ENCODE results near the gene MYO15B.

MYO15B gene

GRCh38 chr17:75662511-75662910, 74.9 kb downstream of the MYO15B start:
- Histone ChIP-seq H3K36me3 (ENCODE audit: control insufficient read depth, insufficient read depth, low read length) (peaks cover 12% of the 10 kb centered on the region), H3K4me3 (ENCODE audit: low read length) (no peak overlapping the region), H3K27me3 (ENCODE audit: control insufficient read depth, insufficient read depth, low read length) (no peaks in the 10 kb centered on the region), H3K9me3 (ENCODE audit: control insufficient read depth, insufficient read depth, low read length) (no peaks in the 10 kb centered on the region), H3K4me1 (ENCODE audit: control insufficient read depth, insufficient read depth, low read length) (no peaks in the 10 kb centered on the region), H3K27ac (ENCODE audit: low read length) (no peak overlapping the region)
- no peak for DNase-seq (ENCODE audit: low read depth, low spot score)
- no CpG with 5 or more reads among the region's 9 CpGs for WGBS (ENCODE audit: insufficient coverage, insufficient read length)

GRCh38 chr17:75664099-75664549, 76.5 kb downstream of the MYO15B start:
- Histone ChIP-seq H3K27me3 (ENCODE audit: control insufficient read depth, insufficient read depth, low read length) (no peaks in the 10 kb centered on the region), H3K27ac (ENCODE audit: low read length) (no peak overlapping the region), H3K4me1 (ENCODE audit: control insufficient read depth, insufficient read depth, low read length) (no peaks in the 10 kb centered on the region), H3K9me3 (ENCODE audit: control insufficient read depth, insufficient read depth, low read length) (no peaks in the 10 kb centered on the region), H3K4me3 (ENCODE audit: low read length) (no peak overlapping the region), H3K36me3 (ENCODE audit: control insufficient read depth, insufficient read depth, low read length) (peaks cover 9% of the 10 kb centered on the region)
- no peak for DNase-seq (ENCODE audit: low read depth, low spot score)
- WGBS (ENCODE audit: insufficient coverage, insufficient read length): no CpG with 5 or more reads among the region's 3 CpGs

DNA sequence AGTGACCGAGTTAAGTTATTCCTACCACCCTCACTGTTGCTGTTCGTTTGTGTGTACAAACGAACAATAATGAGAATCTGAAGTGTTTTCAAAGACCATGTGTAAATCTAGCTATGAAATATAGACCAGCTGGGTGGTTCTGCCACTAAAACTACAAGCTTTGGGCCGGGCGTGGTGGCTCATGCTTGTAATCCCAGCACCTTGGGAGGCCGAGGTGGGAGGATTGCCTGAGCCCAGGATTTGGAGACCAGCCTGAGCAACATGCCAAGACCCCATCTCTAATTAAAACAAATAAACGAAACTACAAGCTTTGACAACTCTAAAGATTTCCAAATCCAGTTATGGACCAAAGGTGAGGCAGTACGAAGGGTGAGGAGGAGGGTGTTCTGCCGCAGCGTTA, 78.4 kb downstream of the MYO15B start:
- H3K9me3 ChIP-seq (ENCODE audit: control insufficient read depth, insufficient read depth, low read length): no peaks in the 10 kb centered on the region
- H3K27me3 ChIP-seq (ENCODE audit: control insufficient read depth, insufficient read depth, low read length): no peaks in the 10 kb centered on the region
- H3K36me3 ChIP-seq (ENCODE audit: control insufficient read depth, insufficient read depth, low read length): peaks cover 7% of the 10 kb centered on the region
- DNase-seq (ENCODE audit: low read depth, low spot score): no peak
- no peak overlapping the region for H3K4me3 ChIP-seq (ENCODE audit: low read length)
- H3K4me1 ChIP-seq (ENCODE audit: control insufficient read depth, insufficient read depth, low read length): no peaks in the 10 kb centered on the region
- WGBS (ENCODE audit: insufficient coverage, insufficient read length): no CpG with 5 or more reads among the region's 10 CpGs
- no peak overlapping the region for H3K27ac ChIP-seq (ENCODE audit: low read length)

DNA sequence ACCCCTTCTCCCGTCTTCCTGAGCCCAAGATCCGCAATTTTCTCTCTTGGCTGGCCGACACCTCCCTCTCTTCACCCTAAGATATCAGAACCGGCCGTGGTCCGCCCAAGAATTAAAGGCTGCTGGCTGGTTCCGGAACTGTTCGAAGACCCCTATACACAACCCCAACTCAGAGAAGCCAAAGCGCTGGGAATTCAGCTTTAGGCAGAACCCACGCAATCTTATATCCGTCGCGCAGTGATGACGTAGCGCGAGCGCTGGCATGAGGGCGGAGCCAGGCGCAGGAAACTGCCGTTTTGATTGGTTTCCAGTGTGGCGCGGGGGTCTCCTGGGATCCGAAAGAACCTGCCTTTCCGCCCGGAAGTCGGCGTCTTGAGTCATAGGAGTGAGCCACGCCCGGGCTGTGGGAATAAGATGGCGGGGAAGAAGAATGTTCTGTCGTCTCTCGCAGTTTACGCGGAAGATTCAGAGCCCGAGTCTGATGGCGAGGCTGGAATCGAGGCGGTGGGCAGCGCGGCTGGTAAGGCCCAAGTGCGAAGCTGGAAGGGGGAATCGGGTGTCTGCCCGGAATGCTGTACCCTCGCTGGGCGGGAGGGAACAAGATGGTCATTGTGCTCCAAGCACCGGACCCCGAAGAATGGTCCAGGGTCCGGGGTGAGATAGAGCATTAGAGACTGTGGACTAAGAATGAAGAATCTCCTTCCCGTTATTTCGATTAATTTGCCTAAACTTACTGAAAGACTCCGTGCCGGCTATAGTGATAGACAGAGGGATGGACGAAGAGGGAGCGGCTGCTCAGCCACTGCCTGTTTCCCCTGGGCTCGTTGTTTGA, 79.6 kb downstream of the MYO15B start, which contains the start of the genes RECQL5 and SAP30BP:
TSS of gene RECQL5 (minus strand) at position 196 of the 832 bp plus-strand sequence. CDS start 597 bp downstream, outside the sequence.
TSS of gene SAP30BP (plus strand) at position 380 of the 832 bp plus-strand sequence. CDS start at position 415, 35 bp downstream.
- peak; percentile 93 for DNase-seq (ENCODE audit: low read depth, low spot score)
- Histone ChIP-seq H3K4me3 (ENCODE audit: low read length) (peak within 1 kb of the TSS; percentile 100), H3K4me1 (ENCODE audit: control insufficient read depth, insufficient read depth, low read length) (no peaks in the 10 kb centered on the region), H3K36me3 (ENCODE audit: control insufficient read depth, insufficient read depth, low read length) (peaks cover 15% of the 10 kb centered on the region), H3K27ac (ENCODE audit: low read length) (no peak within 1 kb of the TSS), H3K27me3 (ENCODE audit: control insufficient read depth, insufficient read depth, low read length) (no peaks in the 10 kb centered on the region), H3K9me3 (ENCODE audit: control insufficient read depth, insufficient read depth, low read length) (no peaks in the 10 kb centered on the region)
- no CpG with 5 or more reads among the region's 55 CpGs for WGBS (ENCODE audit: insufficient coverage, insufficient read length)

- no peak for DNase-seq (ENCODE audit: low read depth, low spot score)
- peaks cover 11% of the 10 kb centered on the region for H3K36me3 ChIP-seq (ENCODE audit: control insufficient read depth, insufficient read depth, low read length)
- no peaks in the 10 kb centered on the region for H3K4me1 ChIP-seq (ENCODE audit: control insufficient read depth, insufficient read depth, low read length)
- no peaks in the 10 kb centered on the region for H3K9me3 ChIP-seq (ENCODE audit: control insufficient read depth, insufficient read depth, low read length)
- no peak overlapping the region for H3K27ac ChIP-seq (ENCODE audit: low read length)
- peak overlapping the region; percentile 100 for H3K4me3 ChIP-seq (ENCODE audit: low read length)
- no CpG with 5 or more reads among the region's 4 CpGs for WGBS (ENCODE audit: insufficient coverage, insufficient read length)
- H3K27me3 ChIP-seq (ENCODE audit: control insufficient read depth, insufficient read depth, low read length): no peaks in the 10 kb centered on the region
Measured at GRCh38 chr17:75667825-75668224, 80.2 kb downstream of the MYO15B start.

- H3K4me3 ChIP-seq (ENCODE audit: low read length): no peak overlapping the region
- WGBS (ENCODE audit: insufficient coverage, insufficient read length): 100% methylated on average over 1 of the region's 4 CpGs
- no peak overlapping the region for H3K27ac ChIP-seq (ENCODE audit: low read length)
- peaks cover 11% of the 10 kb centered on the region; the same call in 1 of the 2 replicates for H3K36me3 ChIP-seq (ENCODE audit: control insufficient read depth, insufficient read depth, low read length)
- no peak for DNase-seq (ENCODE audit: low read depth, low spot score)
- H3K9me3 ChIP-seq (ENCODE audit: control insufficient read depth, insufficient read depth, low read length): no peaks in the 10 kb centered on the region
- H3K27me3 ChIP-seq (ENCODE audit: control insufficient read depth, insufficient read depth, low read length): no peaks in the 10 kb centered on the region
- no peaks in the 10 kb centered on the region for H3K4me1 ChIP-seq (ENCODE audit: control insufficient read depth, insufficient read depth, low read length)
Measured at GRCh38 chr17:75668489-75668888, 80.9 kb downstream of the MYO15B start.

DNA sequence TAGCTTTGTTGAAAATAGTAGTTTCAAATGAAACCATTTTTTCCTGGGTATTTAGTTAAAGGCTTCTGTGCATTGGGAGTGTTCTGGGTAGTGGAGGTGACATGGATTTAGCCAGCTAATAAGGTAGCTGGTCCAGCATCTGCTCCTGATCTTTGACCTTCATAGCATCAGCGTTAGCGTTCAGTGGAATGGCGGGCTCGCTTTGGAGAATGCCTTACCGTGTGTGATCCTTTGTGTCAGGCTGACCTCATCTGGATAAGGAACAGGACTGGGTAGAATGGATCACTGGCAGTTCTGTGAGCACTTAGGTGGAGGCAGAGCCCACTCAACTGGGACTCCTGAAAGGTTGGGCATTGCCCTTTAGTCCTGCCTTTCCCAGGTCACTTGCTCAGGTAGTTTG, 83.3 kb downstream of the MYO15B start:
- H3K4me1 ChIP-seq (ENCODE audit: control insufficient read depth, insufficient read depth, low read length): no peaks in the 10 kb centered on the region
- H3K27ac ChIP-seq (ENCODE audit: low read length): no peak overlapping the region
- no peaks in the 10 kb centered on the region for H3K27me3 ChIP-seq (ENCODE audit: control insufficient read depth, insufficient read depth, low read length)
- H3K36me3 ChIP-seq (ENCODE audit: control insufficient read depth, insufficient read depth, low read length): peaks cover 11% of the 10 kb centered on the region; the same call in 1 of the 2 replicates
- no CpG with 5 or more reads among the region's 5 CpGs for WGBS (ENCODE audit: insufficient coverage, insufficient read length)
- H3K9me3 ChIP-seq (ENCODE audit: control insufficient read depth, insufficient read depth, low read length): no peaks in the 10 kb centered on the region
- no peak for DNase-seq (ENCODE audit: low read depth, low spot score)
- H3K4me3 ChIP-seq (ENCODE audit: low read length): no peak overlapping the region

DNA sequence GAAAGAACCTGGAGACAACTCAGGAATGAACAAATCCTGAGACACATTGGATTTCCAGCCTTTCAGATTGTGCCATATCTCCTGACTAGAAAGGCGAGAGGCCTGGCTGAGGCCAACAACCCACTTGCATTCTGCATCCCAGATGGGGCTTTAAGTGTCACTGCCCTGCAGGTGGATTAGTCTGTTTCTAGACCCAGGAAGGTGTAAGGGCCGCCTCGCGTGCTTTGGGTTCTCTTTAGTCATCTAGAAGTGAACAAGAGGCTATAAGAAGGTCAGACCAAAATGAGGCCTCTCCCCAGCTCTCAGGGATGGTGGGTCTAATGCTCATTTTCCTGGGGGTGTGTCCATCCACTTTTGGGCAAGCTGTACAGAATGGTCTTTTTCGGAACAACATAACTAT, 84.4 kb downstream of the MYO15B start:
- WGBS (ENCODE audit: insufficient coverage, insufficient read length): no CpG with 5 or more reads among the region's 5 CpGs
- Histone ChIP-seq H3K4me1 (ENCODE audit: control insufficient read depth, insufficient read depth, low read length) (no peaks in the 10 kb centered on the region), H3K4me3 (ENCODE audit: low read length) (no peak overlapping the region), H3K27ac (ENCODE audit: low read length) (no peak overlapping the region), H3K9me3 (ENCODE audit: control insufficient read depth, insufficient read depth, low read length) (no peaks in the 10 kb centered on the region), H3K36me3 (ENCODE audit: control insufficient read depth, insufficient read depth, low read length) (peaks cover 11% of the 10 kb centered on the region; the same call in 1 of the 2 replicates), H3K27me3 (ENCODE audit: control insufficient read depth, insufficient read depth, low read length) (no peaks in the 10 kb centered on the region)
- no peak for DNase-seq (ENCODE audit: low read depth, low spot score)

DNA sequence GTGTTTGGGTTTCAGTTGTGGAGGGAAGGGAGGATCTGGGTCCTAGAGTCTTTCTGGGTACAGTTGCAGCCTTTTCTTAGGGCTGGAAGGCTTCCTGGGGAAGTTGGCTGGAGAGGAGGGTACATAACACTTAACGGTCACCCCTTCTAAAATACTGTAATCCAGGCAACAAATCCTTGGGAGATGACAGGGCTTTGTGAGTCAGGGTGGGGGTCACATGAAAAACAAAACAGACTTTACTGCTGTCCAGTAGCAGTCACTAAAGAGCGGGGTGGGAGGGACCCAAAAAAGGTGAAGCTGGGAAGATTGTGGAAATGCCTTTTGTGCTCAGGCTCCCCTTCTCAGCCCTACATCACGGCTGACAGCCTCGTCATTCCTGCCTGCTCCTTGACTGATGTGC, 85.9 kb downstream of the MYO15B start:
- H3K4me3 ChIP-seq (ENCODE audit: low read length): no peak overlapping the region
- H3K4me1 ChIP-seq (ENCODE audit: control insufficient read depth, insufficient read depth, low read length): no peaks in the 10 kb centered on the region
- no peaks in the 10 kb centered on the region for H3K27me3 ChIP-seq (ENCODE audit: control insufficient read depth, insufficient read depth, low read length)
- no peak overlapping the region for H3K27ac ChIP-seq (ENCODE audit: low read length)
- H3K36me3 ChIP-seq (ENCODE audit: control insufficient read depth, insufficient read depth, low read length): peaks cover 13% of the 10 kb centered on the region; the same call in 1 of the 2 replicates
- no CpG with 5 or more reads among the region's 4 CpGs for WGBS (ENCODE audit: insufficient coverage, insufficient read length)
- no peak for DNase-seq (ENCODE audit: low read depth, low spot score)
- H3K9me3 ChIP-seq (ENCODE audit: control insufficient read depth, insufficient read depth, low read length): no peaks in the 10 kb centered on the region

Measured in iPS DF 6.9 (cell line).